HG02588 (cell line): ENCODE results near the gene SCEL.
A peak's percentile ranks its signal among the peaks of the same experiment; 100 is the strongest.
"Not testable (repeated sequence)": the region's sequence is repeated elsewhere in the genome, so short reads cannot be mapped to it uniquely, and the experiment has no call there.

ENCODE experiments used
- ATAC-seq: cut with Tn5 transposase; IDR thresholded peaks from one replicate; pipeline ENCODE4 v1.9.1; 2021; ENCODE audit warnings: mild to moderate bottlenecking, moderate library complexity; ENCODE audit not compliant: unreplicated experiment

The SCEL gene, protein sequence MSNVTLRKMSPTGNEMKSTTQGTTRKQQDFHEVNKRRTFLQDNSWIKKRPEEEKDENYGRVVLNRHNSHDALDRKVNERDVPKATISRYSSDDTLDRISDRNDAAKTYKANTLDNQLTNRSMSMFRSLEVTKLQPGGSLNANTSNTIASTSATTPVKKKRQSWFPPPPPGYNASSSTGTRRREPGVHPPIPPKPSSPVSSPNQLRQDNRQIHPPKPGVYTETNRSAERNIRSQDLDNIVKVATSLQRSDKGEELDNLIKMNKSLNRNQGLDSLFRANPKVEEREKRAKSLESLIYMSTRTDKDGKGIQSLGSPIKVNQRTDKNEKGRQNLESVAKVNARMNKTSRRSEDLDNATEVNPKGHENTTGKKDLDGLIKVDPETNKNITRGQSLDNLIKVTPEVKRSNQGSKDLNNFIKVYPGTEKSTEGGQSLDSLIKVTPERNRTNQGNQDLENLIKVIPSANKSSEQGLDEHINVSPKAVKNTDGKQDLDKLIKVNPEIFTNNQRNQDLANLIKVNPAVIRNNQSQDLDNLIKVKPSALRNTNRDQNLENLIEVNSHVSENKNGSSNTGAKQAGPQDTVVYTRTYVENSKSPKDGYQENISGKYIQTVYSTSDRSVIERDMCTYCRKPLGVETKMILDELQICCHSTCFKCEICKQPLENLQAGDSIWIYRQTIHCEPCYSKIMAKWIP

DNA sequence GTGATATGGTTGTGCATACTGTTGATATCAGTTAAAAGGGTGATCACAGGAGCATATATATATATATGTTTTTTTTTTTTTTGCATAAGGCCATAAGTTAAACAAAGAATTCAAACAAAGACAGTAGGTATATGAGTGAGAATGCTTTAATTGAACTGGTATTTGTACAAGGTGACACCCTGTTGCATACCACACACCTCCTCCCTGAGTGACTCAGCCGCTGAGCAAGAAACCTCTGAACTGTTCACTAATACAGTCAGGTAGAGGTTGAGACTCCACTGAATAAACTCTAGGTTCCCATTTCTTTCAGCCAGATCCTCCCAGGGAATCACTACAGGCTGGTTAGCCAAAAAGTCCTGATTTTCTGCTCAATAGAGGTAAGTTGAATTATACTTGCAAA lies at the start of gene SCEL:
SCEL (plus strand) TSS at position 259 of the 400 bp plus-strand sequence. CDS start 20,170 bp downstream, outside the sequence.
- ATAC-seq = no peak

DNA sequence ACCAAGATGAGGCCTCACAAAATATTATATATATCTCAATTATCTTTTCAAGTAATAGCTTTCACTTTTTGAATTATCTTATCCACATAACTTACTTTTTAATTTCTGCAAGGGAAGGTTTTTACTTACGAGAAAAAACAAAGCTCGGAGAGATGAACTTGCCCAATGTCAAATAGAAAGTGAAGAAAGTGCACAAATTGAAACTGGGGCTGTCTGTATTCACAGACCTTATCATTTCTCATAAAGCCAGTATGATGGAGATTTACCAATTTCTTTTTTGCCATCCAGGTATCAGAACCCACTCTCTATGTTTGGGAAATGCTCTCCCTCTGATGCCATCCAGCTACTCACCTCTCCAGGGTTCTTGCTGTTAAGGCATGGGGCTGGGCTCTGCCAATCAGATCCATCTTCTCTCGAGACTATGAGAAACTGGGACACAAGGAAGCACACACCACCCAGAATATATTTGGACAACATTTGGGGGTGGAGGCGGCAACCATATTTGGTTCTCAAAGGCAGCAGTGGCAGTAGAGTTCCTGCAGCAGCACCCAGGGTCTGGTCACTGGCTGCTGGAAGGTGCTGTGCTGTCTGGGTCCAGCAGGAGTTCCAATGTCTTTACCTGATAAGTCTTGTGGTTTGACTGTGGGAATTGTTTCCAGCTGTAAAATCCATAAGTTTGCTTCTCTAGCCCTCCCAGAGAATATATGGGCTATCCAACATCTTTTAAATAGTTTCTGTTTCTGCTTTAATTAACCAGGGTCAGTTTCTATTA lies 45.8 kb upstream of the SCEL start:
- ATAC-seq = no peak

DNA sequence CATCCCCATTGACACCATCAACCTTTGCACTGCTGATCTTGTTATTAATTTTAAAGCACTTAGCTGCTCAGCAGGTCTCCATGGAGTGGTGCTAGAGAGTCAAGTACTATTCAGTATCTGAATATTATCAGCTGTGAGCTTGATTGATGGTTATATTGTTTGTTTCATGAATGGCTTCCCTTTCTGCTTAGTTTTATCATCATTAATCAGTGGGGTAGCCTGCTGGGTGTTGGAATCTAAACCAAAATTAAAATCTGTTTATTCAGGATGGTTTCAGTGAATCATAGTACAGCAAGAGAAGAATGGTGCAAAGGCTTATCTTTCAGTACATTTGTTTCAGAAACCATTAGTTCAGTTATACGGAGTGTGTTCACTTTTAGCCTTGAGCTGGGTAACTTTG lies 42.5 kb upstream of the SCEL start:
- ATAC-seq = no peak

DNA sequence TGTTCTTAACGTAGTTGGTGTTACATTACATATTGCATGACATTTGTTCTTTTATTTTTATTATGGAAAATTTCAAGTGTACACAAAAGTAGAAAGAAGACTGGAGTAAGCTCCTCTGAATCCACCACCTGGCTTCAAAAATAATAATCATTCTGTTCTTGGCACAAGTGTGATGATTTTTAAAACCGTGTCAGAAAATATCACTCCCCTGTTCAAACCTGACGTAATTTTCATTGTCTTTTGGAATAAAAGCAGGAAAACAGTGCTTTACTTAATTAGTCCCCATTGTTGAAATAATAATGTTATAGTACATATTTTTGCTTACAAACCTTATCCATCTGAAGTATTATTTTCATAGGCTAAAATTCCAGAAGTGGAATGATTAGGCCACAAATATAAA lies 41.3 kb upstream of the SCEL start:
- no peak for ATAC-seq

DNA sequence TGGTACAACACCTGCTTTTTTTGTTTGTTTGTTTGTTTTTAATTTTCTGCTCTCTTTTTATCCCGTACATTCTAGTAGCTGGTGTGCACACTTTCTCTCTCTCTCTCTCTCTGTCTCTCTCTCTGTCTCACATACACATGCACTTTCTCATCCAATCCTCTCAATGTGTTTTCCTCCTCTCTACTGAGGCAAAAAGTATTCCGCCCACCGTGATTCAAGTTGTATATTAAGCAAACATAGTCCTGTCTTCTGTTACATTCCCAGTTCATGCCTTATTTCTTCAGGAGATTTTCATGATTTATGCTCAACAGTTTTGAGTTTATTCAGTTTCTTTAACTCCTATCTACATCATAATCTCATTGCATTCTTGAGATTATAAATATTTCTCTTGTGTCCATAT lies 38.2 kb upstream of the SCEL start:
- ATAC-seq = no peak

DNA sequence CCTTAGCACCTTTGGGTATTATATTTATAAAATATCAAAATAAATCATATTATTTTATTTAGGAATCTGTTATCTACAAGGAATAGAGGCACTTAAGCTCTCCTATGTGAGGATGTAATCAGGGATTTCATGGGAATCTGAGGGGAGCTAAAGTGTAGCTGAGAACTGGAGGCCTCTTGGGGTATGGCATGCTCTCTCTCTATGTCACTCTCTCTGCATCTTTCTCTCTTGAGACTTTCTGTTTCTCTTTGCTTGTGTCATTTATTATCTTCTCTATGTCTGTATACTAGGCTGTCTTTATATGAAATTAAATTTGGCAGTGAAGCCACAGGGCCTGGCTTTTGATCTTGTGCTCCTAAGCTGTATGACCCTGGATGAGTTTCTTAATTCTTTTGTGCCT lies 37.7 kb upstream of the SCEL start:
- no peak for ATAC-seq

DNA sequence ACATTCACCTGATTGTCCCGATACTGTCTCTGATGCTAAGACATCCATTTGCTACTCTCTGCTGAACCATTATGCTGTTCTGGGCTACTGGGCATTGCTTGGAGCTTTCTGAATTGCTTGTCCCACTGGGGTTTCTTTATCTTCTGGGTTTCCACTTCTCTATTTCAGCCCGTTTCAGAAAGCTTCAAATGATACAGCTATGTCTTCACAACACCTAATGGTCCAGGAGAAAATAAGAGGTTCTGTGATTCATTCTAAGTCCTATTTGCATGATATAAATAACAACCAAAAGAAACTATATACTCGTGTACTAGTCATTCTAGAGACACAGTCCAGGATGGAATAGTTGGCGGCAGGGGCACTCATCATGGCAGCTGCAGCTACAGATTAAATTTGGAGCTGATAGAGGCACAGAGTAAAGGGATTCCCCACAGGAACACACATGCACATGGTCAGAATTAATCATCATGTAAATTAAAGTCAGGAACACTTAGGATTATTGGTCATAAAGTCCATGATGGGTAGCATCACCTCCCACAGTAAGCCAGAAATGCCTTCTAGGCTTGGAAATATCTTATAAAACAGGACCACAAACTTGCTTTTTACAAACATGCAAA lies 33.3 kb upstream of the SCEL start:
- peak; percentile 90 for ATAC-seq

DNA sequence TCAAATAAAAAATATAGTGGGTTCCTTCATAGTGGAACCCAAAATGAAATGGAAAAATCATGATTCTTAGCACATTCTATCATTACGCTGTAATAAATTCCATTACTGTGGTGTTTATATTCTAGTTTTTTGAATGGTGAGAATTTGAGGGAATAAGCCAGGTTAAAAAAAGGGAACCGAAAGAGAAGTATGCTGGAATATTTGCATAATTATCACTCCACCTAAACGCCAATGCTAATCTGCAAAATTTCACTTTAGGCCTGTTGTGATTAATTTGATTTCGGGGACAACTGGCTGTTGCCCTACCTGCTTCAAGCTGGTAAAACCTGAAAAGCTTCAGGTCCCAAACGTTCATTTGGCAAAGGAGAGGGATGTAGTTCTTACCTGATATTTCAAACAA lies 32.1 kb upstream of the SCEL start:
- no peak for ATAC-seq

DNA sequence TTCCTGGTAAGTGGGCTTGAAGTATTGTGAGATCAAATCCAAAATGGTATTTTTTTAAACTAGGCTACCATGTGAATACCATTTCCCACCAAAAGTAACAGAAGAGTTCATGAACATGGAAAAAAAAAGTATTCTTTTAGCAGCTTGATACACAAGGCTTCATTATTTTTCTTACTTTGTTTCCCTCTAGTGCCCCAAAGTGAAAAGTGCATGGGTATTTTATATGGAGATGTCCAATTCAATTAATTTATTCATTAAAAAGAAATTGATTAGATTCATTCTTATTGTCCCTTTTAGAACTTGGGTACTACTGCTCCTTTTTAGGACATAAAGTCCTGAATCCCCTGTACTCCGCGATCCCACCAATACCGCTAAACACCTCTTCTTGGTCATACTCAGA lies 28.6 kb upstream of the SCEL start:
- ATAC-seq = no peak

DNA sequence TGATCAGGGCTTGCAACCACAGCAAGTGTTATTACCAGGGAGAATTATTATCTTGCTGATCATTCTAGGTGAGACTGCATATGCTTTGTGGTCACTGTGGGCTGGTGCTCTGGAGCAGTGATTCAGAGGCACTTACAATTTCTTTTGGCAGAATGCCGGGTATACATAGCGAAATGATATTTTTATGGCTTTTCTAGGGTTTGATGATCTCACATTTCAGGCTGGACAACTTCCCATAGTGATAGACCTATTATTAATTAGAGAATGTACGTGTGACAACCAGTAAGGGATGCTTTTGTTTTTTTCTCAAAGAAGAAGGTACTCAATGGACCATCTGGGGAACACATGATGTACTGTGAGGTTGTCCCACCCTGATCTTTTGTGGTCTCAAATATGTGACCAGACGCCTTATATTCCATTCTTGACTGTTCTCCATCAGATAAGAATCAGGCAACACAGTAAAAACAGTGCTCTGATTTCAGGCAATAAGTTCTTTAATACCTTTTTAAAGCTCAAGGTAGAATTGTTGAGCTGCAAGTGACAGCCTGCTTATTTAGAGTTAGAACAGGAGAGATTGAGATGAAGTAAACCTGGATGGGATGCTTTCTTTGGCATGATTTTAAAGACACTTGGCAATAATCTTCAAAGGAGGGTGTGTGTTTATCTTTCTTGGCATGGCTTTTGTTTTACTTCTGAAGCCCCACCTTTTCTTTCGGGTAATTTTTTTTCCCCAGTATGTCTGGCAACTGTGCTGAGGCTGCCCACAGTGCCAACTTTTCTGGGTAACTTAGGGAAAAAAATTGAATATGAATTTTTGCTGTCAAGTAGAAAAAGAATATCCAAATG lies 27.4 kb upstream of the SCEL start:
- ATAC-seq = no peak

DNA sequence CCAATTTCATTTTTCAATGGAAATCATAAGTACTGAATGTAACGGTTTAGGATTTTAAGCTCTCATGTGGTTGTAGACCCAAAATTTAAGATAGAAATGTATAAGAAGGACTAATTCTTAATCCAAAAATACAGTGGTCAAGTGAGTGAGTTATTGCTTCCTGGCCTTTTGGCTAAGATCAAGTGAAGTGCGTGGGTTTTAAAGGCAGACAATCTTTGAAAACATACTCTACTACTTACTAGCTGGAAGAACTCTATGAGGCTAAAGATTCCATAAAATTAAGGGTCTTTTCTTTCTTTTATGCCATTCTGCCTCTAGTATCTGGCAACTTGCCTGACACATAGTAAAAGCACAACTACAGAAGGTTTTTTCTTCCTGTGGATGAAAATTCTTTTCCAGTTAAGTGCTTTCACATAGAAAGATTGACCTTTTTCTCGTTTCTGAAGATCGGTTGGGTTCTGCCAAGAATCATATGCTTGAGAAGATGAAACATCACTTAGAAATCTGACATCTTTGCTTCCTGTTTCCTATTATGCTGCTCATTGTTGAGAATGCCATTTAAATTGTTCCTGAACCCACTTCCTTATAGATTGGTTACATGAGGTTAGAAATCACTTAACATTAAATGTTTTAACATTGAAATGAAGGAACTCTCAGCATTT lies 26.4 kb upstream of the SCEL start:
- no peak for ATAC-seq

DNA sequence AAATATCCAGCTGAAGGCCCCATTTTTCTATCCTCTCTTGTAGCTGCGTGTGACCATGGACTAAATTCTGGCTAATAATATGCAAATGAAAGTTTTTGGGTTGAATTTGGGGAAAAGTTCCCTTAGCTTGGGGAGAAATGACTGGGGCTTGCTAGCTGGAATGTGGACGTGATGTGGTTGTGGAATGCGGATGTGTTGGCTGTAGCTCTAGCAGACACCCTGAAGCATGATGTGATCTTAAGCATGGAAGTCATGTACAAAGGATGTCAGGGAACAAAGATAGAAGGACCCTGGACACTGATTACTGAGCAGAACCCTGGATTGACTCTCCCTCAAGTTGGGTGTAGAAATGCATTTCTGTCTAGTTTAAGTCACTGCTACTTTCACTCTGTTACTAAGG lies 25.4 kb upstream of the SCEL start:
- no peak for ATAC-seq

DNA sequence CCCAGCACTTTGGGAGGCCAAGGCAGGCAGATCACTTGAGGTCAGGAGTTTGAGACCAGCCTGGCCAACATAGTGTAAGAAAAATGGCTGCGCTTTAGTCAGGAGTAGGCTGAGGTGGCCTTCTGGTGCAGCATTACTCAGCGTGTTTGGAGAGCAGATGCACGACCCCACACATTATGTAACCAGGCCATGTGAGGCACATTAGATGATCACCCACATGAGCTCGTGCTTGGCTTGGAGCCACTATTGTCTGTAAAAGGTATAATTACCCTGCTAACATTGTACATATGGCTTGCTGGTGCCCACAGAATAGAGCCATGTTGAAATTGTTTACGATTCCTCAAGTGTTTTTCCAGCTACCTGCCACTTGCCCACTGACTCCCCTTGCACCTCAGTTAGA lies 24.0 kb upstream of the SCEL start:
- no peak for ATAC-seq

DNA sequence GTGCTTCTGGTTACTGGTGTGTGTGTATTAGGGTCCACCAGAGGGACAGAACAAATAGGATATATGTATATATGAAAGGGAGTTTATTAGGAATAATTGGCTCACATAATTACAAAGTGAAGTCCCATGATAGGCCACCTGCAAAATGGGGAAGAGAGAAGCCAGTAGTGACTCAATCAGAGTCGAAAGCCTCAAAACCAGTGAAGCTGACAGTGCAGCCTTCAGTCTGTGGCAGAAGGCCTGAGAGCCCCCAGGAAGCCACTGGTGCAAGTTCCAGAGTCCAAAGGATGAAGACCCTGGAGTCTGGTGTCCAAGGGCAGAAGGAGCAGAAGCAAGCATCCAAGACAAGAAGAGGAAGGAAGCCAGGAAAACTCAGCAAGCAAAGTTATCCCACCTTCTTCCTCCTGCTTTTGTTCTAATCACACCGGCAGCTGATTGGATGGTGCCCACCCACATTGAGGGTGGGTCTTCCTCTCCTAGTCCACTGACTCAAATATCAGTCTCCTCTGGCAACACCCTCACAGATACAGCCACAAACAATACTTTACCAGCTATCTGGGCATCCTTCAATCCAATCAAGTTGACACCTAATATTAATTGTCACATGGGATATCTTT lies 21.7 kb upstream of the SCEL start:
- peak; percentile 86 for ATAC-seq

DNA sequence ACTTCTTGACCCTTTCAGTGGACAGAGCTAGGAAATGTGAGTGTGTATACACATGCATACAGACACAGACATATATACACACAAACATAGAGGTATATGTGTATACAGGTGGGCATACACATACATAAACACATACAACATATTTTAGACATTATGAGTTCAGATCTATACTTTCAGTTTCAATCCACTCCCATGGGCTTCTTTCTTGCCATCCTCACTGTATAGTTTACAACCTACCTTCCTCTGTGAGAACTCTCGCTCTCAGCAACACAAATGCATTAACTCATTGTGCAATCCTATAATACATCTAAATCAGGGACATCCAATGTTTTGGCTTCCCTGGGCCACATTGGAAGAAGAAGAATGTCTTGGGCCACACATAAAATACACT lies 21.2 kb upstream of the SCEL start:
- peak; percentile 88 for ATAC-seq

DNA sequence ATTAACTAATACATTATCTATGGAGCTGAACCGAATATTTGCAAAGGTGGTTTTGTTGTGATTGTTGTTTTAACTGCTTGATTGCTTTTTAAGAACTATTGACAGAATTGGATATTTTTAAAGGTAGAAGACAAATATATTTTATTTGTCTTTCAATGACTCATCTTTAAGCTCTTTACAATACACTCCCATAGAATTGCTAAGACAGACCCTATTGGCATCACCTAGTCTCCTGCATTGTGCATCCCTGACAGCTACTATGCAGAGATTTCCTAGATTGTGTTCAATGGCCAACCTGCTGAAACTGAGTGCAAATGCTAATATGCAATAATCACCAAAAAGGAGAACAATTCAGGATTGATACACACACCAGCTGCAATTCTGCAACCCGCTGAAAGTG lies 19.7 kb upstream of the SCEL start:
- no peak for ATAC-seq

DNA sequence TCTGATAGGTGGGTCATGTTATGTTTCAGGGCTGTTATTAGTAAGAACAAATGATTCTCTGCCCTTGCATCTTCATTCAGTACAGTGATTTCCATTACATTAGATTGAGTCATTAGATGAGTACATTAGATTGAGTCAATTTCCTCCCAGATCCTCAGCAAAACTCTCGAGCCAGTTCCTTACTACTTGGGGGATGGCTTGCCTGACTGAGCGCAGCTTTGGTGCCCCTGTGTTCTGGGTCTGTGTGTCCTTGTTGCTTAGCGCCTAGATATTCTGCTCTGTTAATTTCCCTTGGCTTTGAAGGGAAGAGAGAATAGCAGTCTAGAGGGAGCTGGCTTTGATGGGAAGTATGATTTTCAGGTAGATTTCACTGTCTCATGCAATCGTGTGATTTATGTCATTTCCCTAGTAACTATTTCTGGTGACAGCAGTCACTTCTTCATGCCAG lies 19.1 kb upstream of the SCEL start:
- no peak for ATAC-seq

DNA sequence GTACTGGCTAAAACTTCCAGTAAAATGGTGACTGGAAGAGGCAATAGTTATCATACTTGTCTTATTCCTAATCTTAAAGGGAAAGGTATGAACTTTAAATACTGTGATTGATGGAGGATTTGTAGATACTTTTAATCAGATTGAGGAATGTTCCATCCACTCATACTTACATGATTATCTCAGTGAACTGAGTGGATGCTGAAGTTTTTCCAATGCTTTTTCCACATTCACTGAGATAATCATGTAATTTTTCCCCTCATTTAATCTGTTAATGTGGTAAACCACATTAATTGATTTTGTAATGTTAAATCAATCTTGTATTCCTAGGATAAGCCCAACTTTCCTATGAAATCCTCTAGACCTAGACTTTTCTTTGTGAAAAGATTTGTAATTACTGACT lies 17.2 kb upstream of the SCEL start:
- no peak for ATAC-seq

DNA sequence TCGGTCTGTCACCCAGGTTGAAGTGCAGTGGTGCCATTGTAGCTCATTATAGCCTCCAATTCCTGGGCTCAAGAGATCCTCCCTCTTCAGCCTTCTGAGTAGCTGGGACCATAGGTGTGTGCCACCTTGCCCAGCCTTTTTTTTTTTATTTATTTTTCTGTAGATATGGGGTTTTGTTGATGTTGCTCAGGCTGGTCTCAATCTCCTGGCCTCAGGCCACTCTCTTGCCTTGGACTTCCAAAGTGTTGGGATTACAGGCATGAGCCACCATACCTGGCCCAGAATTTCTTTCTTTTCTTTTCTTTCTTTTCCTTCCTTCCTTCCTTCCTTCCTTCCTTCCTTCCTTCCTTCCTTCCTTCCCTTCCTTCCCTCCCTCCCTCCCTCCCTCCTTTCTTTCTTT lies 16.1 kb upstream of the SCEL start:
- not testable (repeated sequence) for ATAC-seq
